GM12865 (cell line): ENCODE measurements around the gene LRP1.

Experiments used
- DNase-seq: peaks from one replicate; pipeline ENCODE4 v3.0.0; 2010; ENCODE audit warnings: low read depth
- H3K4me3 ChIP-seq: 2 replicates; pipeline ENCODE4 v1.5.1; 2011; ENCODE audit warnings: mild to moderate bottlenecking, low read depth, low read length, control low read depth
- TF ChIP-seq, protein P1 (sequence below): IDR thresholded peaks from 2 replicates; pipeline ENCODE4 v1.5.1; 2011; ENCODE audit warnings: low read length, control low read depth, low read depth, inconsistent platforms; ENCODE audit not compliant: insufficient read depth; ENCODE audit errors: missing control alignments

The LRP1 gene

DNA sequence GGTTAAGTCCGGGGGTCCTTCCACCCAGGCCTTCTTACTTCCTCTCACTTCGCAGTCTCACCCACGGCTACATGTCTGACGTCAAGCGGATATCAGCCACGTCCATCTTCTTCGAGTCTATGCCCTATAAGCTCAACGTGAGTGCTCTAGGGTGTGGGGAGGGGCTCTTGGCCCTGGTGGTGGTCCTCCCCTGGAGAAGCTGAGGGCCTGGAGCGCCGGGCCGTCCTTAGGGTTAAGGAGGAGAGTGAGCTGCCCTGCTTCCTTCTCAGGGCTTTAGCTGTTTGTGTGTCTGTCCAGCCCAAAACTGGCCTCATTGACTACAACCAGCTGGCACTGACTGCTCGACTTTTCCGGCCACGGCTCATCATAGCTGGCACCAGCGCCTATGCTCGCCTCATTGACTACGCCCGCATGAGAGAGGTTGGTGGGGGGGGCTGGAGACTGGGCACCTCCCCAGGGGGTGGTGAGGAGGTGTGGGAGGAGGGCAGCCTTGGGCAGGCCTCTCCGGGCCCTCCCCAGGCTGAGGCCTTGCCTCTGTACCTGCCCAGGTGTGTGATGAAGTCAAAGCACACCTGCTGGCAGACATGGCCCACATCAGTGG lies 104.0 kb downstream of the LRP1 start:
- no peak overlapping the region for H3K4me3 ChIP-seq
- DNase-seq, result no peak
- TF ChIP-seq, protein P1, sequence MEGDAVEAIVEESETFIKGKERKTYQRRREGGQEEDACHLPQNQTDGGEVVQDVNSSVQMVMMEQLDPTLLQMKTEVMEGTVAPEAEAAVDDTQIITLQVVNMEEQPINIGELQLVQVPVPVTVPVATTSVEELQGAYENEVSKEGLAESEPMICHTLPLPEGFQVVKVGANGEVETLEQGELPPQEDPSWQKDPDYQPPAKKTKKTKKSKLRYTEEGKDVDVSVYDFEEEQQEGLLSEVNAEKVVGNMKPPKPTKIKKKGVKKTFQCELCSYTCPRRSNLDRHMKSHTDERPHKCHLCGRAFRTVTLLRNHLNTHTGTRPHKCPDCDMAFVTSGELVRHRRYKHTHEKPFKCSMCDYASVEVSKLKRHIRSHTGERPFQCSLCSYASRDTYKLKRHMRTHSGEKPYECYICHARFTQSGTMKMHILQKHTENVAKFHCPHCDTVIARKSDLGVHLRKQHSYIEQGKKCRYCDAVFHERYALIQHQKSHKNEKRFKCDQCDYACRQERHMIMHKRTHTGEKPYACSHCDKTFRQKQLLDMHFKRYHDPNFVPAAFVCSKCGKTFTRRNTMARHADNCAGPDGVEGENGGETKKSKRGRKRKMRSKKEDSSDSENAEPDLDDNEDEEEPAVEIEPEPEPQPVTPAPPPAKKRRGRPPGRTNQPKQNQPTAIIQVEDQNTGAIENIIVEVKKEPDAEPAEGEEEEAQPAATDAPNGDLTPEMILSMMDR, result no peak

DNA sequence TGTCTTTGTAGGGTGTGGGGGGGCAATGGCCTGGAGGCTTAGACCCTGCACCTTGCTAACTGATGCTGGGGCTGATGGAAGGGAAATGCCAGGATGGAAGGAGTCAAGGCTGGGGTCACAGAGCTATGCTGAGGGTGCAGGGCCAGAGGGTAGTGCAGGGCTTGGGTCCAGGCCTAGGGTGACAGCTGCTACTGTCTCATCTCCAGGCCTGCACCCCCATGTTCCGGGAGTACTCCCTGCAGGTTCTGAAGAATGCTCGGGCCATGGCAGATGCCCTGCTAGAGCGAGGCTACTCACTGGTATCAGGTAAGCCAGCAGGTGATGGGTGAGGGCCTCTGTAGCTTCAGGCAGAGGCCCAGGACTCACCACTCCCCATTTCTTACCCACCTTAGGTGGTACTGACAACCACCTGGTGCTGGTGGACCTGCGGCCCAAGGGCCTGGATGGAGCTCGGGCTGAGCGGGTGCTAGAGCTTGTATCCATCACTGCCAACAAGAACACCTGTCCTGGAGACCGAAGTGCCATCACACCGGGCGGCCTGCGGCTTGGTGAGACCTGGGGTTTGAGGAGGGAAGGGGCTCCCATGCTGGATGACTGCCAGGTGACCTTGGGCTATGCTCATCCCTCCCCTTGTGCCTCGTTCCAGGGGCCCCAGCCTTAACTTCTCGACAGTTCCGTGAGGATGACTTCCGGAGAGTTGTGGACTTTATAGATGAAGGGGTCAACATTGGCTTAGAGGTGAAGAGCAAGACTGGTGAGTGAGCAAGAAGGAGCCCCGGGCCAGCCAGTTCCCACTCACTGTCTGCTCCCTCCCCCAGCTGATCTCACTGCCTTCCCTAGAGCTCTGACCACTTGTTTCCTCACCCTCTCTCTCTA lies 105.3 kb downstream of the LRP1 start:
- TF ChIP-seq, protein P1, result no peak
- no peak for DNase-seq
- no peak overlapping the region for H3K4me3 ChIP-seq

DNA sequence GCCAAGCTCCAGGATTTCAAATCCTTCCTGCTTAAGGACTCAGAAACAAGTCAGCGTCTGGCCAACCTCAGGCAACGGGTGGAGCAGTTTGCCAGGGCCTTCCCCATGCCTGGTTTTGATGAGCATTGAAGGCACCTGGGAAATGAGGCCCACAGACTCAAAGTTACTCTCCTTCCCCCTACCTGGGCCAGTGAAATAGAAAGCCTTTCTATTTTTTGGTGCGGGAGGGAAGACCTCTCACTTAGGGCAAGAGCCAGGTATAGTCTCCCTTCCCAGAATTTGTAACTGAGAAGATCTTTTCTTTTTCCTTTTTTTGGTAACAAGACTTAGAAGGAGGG lies 105.9 kb downstream of the LRP1 start:
- DNase-seq, result no peak
- TF ChIP-seq, protein P1, result no peak
- no peak overlapping the region for H3K4me3 ChIP-seq

DNA sequence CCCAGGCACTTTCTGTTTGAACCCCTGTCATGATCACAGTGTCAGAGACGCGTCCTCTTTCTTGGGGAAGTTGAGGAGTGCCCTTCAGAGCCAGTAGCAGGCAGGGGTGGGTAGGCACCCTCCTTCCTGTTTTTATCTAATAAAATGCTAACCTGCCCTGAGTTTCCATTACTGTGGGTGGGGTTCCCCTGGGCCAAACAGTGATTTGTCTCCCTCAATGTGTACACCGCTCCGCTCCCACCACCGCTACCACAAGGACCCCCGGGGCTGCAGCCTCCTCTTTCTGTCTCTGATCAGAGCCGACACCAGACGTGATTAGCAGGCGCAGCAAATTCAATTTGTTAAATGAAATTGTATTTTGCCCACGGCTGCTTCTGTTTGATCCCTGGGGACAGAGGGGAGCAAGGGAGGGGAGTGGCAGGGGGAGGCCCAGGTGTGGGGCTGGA lies 106.3 kb downstream of the LRP1 start:
- DNase-seq, result no peak
- TF ChIP-seq, protein P1, result no peak
- no peak overlapping the region for H3K4me3 ChIP-seq

DNA sequence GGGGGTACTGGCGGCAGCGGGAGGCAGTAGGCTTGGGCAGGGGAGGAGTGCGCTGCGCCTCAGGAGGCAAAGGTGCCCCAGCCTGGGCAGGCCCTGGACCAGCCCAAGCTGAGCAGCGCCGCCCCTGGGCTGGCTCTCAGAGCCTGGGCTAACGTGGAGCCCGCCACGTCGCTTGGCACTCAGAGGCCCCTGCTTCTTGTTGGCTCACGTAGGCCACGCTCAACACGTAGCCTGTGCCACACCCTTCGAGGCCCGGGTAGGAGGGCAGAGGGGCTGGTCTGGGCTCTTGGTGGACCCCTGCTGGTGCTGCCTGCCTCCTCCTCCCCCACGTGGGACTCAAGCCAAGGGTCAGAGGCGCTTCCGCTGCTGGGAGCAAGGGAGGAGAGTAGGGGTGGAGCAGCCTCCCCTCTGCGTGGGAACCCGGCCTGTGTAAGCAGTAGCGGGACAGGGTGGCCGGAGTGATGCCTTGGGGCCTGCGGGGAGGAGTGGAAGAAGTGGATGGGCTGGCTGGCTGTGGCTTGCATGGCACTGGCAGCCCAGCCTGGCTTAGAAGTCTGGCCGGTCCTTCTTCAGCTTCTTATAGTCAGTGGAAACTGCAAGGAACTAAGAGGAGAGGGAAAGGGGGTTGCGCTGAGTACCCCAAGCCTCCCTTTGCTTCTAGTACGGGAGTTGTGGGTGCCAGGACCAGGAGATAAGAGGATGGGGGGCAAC lies 106.9 kb downstream of the LRP1 start:
- DNase-seq, result no peak
- H3K4me3 ChIP-seq, result no peak overlapping the region
- TF ChIP-seq, protein P1, result no peak

DNA sequence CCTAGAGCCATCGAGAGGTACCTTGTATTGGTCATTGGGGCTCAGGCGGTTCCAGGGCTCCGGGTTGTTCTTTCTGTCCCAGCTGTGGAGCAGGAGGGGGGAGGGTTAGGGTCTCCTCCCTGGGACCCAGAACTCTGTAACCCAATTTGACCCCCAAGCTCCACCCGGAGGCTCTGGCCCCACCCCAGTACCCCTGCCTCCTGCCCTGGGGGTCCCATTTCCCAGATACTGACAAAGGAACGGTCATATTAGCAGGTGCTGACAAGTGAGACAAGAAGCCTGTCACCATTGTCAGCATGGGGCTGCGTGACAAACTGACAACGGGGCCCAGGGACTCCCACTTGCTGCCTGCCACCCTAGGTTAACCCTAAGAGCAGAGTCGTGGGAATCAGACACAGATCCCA lies 107.4 kb downstream of the LRP1 start:
- DNase-seq, result no peak
- no peak overlapping the region for H3K4me3 ChIP-seq
- TF ChIP-seq, protein P1, result no peak
